Measurements from ENCODE around the gene LARP4. TPM values are rescaled to one million over a fixed set of nuclear protein-coding genes. Genes with fewer than 3 reads are reported as not detected.

LARP4 gene
- total RNA-seq, 1 donor from 2014 or later, result 63.8 TPM

DNA sequence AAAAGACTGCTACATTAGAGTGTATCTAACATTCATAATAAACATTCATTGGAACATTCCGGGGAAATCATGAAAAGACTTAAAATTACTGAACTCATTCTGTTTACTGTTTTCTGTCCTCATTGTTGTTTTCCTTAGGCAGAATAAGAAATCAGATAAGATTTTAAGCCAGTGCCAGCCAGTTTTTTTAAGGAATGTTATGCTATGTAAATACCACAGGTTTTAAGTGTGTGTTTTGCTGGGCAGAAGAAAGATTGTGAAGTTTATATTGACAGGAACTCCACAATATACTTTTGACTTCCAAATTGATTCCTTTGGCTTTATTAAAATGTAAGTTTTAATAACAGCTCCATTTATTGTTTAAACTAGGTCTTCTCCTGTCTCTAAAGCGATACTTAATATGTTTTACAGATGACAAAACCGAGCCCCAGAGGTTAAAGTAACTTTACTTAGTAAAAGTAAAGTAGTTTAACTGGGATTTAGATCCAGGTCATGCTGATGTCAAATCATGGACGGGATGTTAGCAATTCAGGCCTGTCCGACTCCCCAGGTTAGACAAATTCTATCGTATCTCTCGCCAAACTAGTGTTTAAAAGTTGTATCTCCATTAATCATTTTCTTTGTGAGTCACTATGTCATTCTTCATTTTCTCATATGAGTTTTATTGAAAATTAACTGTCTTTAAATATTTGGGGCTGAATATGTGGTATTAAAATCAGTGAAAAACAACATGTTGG lies 1.7 kb downstream of the LARP4 start:
- H3K4me2 ChIP-seq (ENCODE audit: low read length), result peak overlapping the region; percentile 87
- peak overlapping the region; percentile 93 for H3K4me3 ChIP-seq (ENCODE audit: insufficient read depth, low read depth, low read length)
- TF ChIP-seq EZH2 (IDR thresholded peaks at IDR 0.05; ENCODE audit: insufficient read depth, low read length), result no peak
- TF ChIP-seq, protein P1, sequence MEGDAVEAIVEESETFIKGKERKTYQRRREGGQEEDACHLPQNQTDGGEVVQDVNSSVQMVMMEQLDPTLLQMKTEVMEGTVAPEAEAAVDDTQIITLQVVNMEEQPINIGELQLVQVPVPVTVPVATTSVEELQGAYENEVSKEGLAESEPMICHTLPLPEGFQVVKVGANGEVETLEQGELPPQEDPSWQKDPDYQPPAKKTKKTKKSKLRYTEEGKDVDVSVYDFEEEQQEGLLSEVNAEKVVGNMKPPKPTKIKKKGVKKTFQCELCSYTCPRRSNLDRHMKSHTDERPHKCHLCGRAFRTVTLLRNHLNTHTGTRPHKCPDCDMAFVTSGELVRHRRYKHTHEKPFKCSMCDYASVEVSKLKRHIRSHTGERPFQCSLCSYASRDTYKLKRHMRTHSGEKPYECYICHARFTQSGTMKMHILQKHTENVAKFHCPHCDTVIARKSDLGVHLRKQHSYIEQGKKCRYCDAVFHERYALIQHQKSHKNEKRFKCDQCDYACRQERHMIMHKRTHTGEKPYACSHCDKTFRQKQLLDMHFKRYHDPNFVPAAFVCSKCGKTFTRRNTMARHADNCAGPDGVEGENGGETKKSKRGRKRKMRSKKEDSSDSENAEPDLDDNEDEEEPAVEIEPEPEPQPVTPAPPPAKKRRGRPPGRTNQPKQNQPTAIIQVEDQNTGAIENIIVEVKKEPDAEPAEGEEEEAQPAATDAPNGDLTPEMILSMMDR (IDR thresholded peaks at IDR 0.05; ENCODE audit: insufficient read depth, low read depth, low read length), result no peak
- Mint-ChIP-seq H3K36me3 (ENCODE audit: low read depth, unreplicated experiment) (no peaks in the 10 kb centered on the region), H3K27ac (ENCODE audit: unreplicated experiment) (peak overlapping the region; percentile 93), H3K9me3 (ENCODE audit: unreplicated experiment) (no peaks in the 10 kb centered on the region), H3K4me1 (ENCODE audit: low read depth, unreplicated experiment) (peaks cover 7% of the 10 kb centered on the region), H3K27me3 (ENCODE audit: low read depth, unreplicated experiment) (no peaks in the 10 kb centered on the region), H3K4me3 (ENCODE audit: unreplicated experiment) (peak overlapping the region; percentile 100)
- H3K27ac ChIP-seq (ENCODE audit: low read depth, low read length), result peak overlapping the region; percentile 80
- H3K27me3 ChIP-seq (ENCODE audit: insufficient read depth, low read length), result no peaks in the 10 kb centered on the region
- H3K4me1 ChIP-seq (ENCODE audit: insufficient read depth, low read length), result peaks cover 8% of the 10 kb centered on the region
- no peaks in the 10 kb centered on the region for H3K36me3 ChIP-seq (ENCODE audit: insufficient read depth, low read length)
- peaks cover 67% of the 10 kb centered on the region for H3K79me2 ChIP-seq (ENCODE audit: insufficient read depth, low read length)
- FAIRE-seq, result no peak
- H3K9ac ChIP-seq (ENCODE audit: low read length), result peak overlapping the region; percentile 89
- no peaks in the 10 kb centered on the region for H3K9me3 ChIP-seq (ENCODE audit: insufficient read depth, low read depth, low read length)
- no peak overlapping the region for H2AFZ ChIP-seq (ENCODE audit: low read depth, low read length)
- no peak for DNase-seq (ENCODE audit: low read depth)
- H4K20me1 ChIP-seq (ENCODE audit: insufficient read depth, low read length), result peaks cover 38% of the 10 kb centered on the region

DNA sequence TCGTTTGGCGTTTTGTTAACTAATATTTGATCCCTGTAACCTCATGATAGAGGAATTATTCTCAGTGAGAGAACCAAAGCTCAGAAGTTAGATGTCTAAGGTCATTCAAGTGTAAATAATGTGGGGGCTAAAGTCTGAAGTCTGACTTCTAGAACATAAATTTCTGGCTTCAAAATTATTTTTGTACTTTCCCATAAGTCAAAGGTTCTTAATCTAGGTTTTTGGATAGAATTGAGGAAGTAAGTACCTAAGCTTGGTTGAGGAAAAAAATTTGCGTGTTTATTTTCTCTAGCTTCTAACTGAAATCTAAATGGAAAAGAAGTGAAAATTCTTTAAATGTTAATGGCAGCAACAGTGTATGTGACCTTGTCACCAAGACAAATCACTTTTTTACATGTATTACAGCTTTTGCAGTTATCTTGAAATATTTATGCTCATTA lies 2.3 kb downstream of the LARP4 start:
- H3K4me2 ChIP-seq (ENCODE audit: low read length), result peak overlapping the region; percentile 87
- no peaks in the 10 kb centered on the region for H3K27me3 ChIP-seq (ENCODE audit: insufficient read depth, low read length)
- Mint-ChIP-seq H3K9me3 (ENCODE audit: unreplicated experiment) (no peaks in the 10 kb centered on the region), H3K27me3 (ENCODE audit: low read depth, unreplicated experiment) (no peaks in the 10 kb centered on the region), H3K27ac (ENCODE audit: unreplicated experiment) (peak overlapping the region; percentile 93), H3K36me3 (ENCODE audit: low read depth, unreplicated experiment) (peaks cover 2% of the 10 kb centered on the region), H3K4me1 (ENCODE audit: low read depth, unreplicated experiment) (peaks cover 9% of the 10 kb centered on the region), H3K4me3 (ENCODE audit: unreplicated experiment) (peak overlapping the region; percentile 100)
- no peak for FAIRE-seq
- DNase-seq (ENCODE audit: low read depth), result no peak
- H3K36me3 ChIP-seq (ENCODE audit: insufficient read depth, low read length), result no peaks in the 10 kb centered on the region
- peaks cover 8% of the 10 kb centered on the region for H3K4me1 ChIP-seq (ENCODE audit: insufficient read depth, low read length)
- H3K4me3 ChIP-seq (ENCODE audit: insufficient read depth, low read depth, low read length), result peak overlapping the region; percentile 93
- peaks cover 73% of the 10 kb centered on the region for H3K79me2 ChIP-seq (ENCODE audit: insufficient read depth, low read length)
- peak overlapping the region; percentile 89 for H3K9ac ChIP-seq (ENCODE audit: low read length)
- H4K20me1 ChIP-seq (ENCODE audit: insufficient read depth, low read length), result peaks cover 43% of the 10 kb centered on the region
- TF ChIP-seq, protein P1 (IDR thresholded peaks at IDR 0.05; ENCODE audit: insufficient read depth, low read depth, low read length), result no peak
- no peak for TF ChIP-seq EZH2 (IDR thresholded peaks at IDR 0.05; ENCODE audit: insufficient read depth, low read length)
- no peaks in the 10 kb centered on the region for H3K9me3 ChIP-seq (ENCODE audit: insufficient read depth, low read depth, low read length)
- H2AFZ ChIP-seq (ENCODE audit: low read depth, low read length), result no peak overlapping the region
- peak overlapping the region; percentile 80 for H3K27ac ChIP-seq (ENCODE audit: low read depth, low read length)

DNA sequence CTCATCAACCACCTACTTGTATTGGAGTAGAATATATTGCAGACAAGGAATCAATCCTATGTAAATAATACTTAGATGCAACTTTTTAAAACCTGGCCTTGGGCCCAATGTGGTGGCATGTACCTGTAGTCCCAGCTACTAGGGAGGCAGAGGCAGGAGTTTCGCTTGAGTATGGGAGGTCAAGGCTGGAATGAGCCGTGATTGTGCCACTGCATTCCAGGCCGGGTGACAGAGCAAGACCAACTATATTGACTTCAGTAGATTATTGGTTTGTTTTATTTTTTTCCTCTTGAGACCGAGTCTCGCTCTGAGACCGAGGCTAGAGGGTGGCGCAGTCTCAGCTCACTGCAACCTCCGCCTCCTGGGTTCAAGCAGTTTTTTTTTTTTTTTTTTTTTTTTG lies 3.6 kb downstream of the LARP4 start:
- no peaks in the 10 kb centered on the region for H3K9me3 Mint-ChIP-seq (ENCODE audit: unreplicated experiment)
- FAIRE-seq, result no peak
- no peak for DNase-seq (ENCODE audit: low read depth)
- H4K20me1 ChIP-seq (ENCODE audit: insufficient read depth, low read length), result peaks cover 53% of the 10 kb centered on the region
- peak overlapping the region; percentile 50 for H3K4me3 Mint-ChIP-seq (ENCODE audit: unreplicated experiment)
- no peaks in the 10 kb centered on the region for H3K36me3 ChIP-seq (ENCODE audit: insufficient read depth, low read length)
- H3K4me1 ChIP-seq (ENCODE audit: insufficient read depth, low read length), result peaks cover 8% of the 10 kb centered on the region
- peaks cover 9% of the 10 kb centered on the region for H3K4me1 Mint-ChIP-seq (ENCODE audit: low read depth, unreplicated experiment)
- no peaks in the 10 kb centered on the region for H3K27me3 Mint-ChIP-seq (ENCODE audit: low read depth, unreplicated experiment)
- H3K27me3 ChIP-seq (ENCODE audit: insufficient read depth, low read length), result no peaks in the 10 kb centered on the region
- H3K9ac ChIP-seq (ENCODE audit: low read length), result no peak overlapping the region
- TF ChIP-seq, protein P1 (IDR thresholded peaks at IDR 0.05; ENCODE audit: insufficient read depth, low read depth, low read length), result no peak
- no peak for TF ChIP-seq EZH2 (IDR thresholded peaks at IDR 0.05; ENCODE audit: insufficient read depth, low read length)
- no peak overlapping the region for H3K27ac Mint-ChIP-seq (ENCODE audit: unreplicated experiment)
- no peak overlapping the region for H2AFZ ChIP-seq (ENCODE audit: low read depth, low read length)
- no peak overlapping the region for H3K27ac ChIP-seq (ENCODE audit: low read depth, low read length)
- peaks cover 2% of the 10 kb centered on the region for H3K36me3 Mint-ChIP-seq (ENCODE audit: low read depth, unreplicated experiment)
- no peak overlapping the region for H3K4me2 ChIP-seq (ENCODE audit: low read length)
- peaks cover 85% of the 10 kb centered on the region for H3K79me2 ChIP-seq (ENCODE audit: insufficient read depth, low read length)
- no peak overlapping the region for H3K4me3 ChIP-seq (ENCODE audit: insufficient read depth, low read depth, low read length)
- H3K9me3 ChIP-seq (ENCODE audit: insufficient read depth, low read depth, low read length), result no peaks in the 10 kb centered on the region

Measured in astrocyte (in vitro differentiated cells and primary cell).